WERI-Rb-1 (cell line): ENCODE results near the gene USP46.

Source experiments
- DNase-seq: peaks from one replicate; pipeline ENCODE4 v3.0.0-alpha.2; 2020
- H3K27ac ChIP-seq: fragments of 250-450 bp; sonication (Bioruptor Pico); 2 replicates; pipeline ENCODE4 v1.5.1; 2020; ENCODE audit warnings: mild to moderate bottlenecking, moderate library complexity
- H3K27me3 ChIP-seq: fragments of 250-450 bp; sonication (Bioruptor Pico); 2 replicates; pipeline ENCODE4 v1.5.1; 2021; ENCODE audit warnings: mild to moderate bottlenecking, low read depth, moderate library complexity; ENCODE audit not compliant: insufficient read depth, severe bottlenecking
- H3K36me3 ChIP-seq: fragments of 250-450 bp; sonication (Bioruptor Pico); 2 replicates; pipeline ENCODE4 v1.5.1; 2020; ENCODE audit warnings: mild to moderate bottlenecking, moderate library complexity
- H3K4me3 ChIP-seq: 2 replicates; pipeline ENCODE4 v1.5.1; 2011; ENCODE audit warnings: low read depth, mild to moderate bottlenecking, control low read depth, low read length
- H3K9me3 ChIP-seq: fragments of 250-450 bp; sonication (Bioruptor Pico); 2 replicates; pipeline ENCODE4 v1.5.1; 2021; ENCODE audit warnings: mild to moderate bottlenecking, moderate library complexity; ENCODE audit not compliant: severe bottlenecking
- CTCF ChIP-seq: IDR thresholded peaks from 2 replicates; pipeline ENCODE4 v1.5.1; 2011; ENCODE audit warnings: low read depth, mild to moderate bottlenecking, control low read depth, inconsistent platforms, low read length

The USP46 gene

GRCh38 chr4:52643785-52644244 is 15.3 kb downstream of the USP46 start:
- no peak for DNase-seq
- Histone ChIP-seq H3K36me3 (no peaks in the 10 kb centered on the region), H3K27ac (no peak overlapping the region), H3K9me3 (no peaks in the 10 kb centered on the region), H3K4me3 (no peak overlapping the region), H3K27me3 (peaks cover 28% of the 10 kb centered on the region)
- TF ChIP-seq CTCF: no peak

DNA sequence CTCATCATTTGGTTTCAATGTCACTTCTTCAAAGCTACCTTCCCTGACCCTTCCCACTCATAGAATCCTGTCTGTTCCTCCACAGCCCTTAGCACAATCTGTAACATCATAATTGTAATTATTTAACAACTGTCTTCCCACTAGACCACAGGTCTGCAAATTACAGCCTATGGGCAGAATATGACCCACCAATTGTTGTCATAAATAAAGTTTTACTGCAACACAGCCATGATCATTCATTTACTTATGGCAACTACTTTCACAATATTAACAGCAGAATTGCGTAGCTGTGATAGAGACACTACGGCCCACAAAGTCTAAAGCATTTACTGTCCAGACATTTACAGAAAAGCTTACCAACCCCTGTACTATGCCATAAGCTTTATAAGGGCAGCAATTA is 15.9 kb downstream of the USP46 start:
- TF ChIP-seq CTCF: no peak
- Histone ChIP-seq H3K9me3 (no peaks in the 10 kb centered on the region), H3K27ac (no peak overlapping the region), H3K36me3 (no peaks in the 10 kb centered on the region), H3K27me3 (peaks cover 28% of the 10 kb centered on the region), H3K4me3 (no peak overlapping the region)
- no peak for DNase-seq

GRCh38 chr4:52641854-52642563 is 17.1 kb downstream of the USP46 start:
- Histone ChIP-seq H3K27me3 (peaks cover 28% of the 10 kb centered on the region), H3K9me3 (no peaks in the 10 kb centered on the region), H3K36me3 (no peaks in the 10 kb centered on the region), H3K27ac (no peak overlapping the region), H3K4me3 (no peak overlapping the region)
- no peak for TF ChIP-seq CTCF
- no peak for DNase-seq

DNA sequence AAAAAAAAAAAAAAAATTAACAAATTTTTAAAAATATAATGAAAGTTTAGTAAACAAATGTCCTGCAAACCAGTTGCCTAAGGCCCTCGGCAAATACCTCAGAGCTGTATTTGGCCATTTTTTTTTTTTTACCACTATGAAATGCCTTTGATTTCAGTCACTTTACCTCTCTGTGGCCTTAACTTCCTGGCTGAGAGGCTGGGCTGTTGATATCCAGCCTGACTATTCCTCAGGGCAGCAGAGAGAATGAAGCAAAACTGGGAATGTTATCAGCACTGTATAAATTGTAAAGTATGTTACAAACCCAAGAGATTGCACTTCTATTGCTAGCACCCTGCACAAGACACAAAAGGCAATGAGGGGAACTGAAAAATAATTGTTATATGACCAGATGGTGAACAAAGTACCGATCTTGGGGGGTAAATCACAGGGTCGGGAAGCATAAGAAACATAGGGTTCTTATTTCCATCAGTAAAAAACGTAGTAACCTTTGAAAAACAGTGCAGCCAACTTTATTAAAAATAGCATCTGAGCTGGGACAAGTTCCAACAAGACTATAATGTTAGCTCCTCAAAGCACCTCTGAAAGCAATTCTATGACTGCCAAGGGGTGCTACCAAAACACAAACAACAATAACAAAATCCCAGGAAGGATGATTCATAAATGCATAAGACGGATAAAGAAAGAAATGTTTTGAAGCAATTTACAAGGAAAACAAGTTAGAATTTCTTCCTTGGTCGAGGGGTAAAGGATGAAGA is 18.1 kb downstream of the USP46 start:
- no peak for TF ChIP-seq CTCF
- Histone ChIP-seq H3K36me3 (no peaks in the 10 kb centered on the region), H3K9me3 (no peaks in the 10 kb centered on the region), H3K27me3 (peaks cover 22% of the 10 kb centered on the region), H3K4me3 (no peak overlapping the region), H3K27ac (no peak overlapping the region)
- no peak for DNase-seq

- peaks cover 25% of the 10 kb centered on the region for H3K27me3 ChIP-seq
- DNase-seq: no peak
- no peaks in the 10 kb centered on the region for H3K36me3 ChIP-seq
- TF ChIP-seq CTCF: no peak
- no peaks in the 10 kb centered on the region for H3K9me3 ChIP-seq
- H3K4me3 ChIP-seq: no peak overlapping the region
- no peak overlapping the region for H3K27ac ChIP-seq
Observed at GRCh38 chr4:52638717-52639116, 20.4 kb downstream of the USP46 start.
